ENCODE measurements around the gene FES.
"Not testable (repeated sequence)": the region's sequence is repeated elsewhere in the genome, so short reads cannot be mapped to it uniquely, and the experiment has no call there.

GRCh38 chr15:90909449-90909848 lies 25.1 kb downstream of the FES start:
- not testable (repeated sequence) for TF ChIP-seq CTCF (IDR thresholded peaks at IDR 0.05); RAD21 (IDR thresholded peaks at IDR 0.05; ENCODE audit: low read length); POLR2AphosphoS5 (IDR thresholded peaks at IDR 0.05; ENCODE audit: low read depth, low read length); EZH2phosphoT487 (IDR thresholded peaks at IDR 0.05; ENCODE audit: borderline replicate concordance, low read depth); TCF12 (IDR thresholded peaks at IDR 0.05); SMC3 (IDR thresholded peaks at IDR 0.05; ENCODE audit: low read depth, low read length); CHD2 (IDR thresholded peaks at IDR 0.05; ENCODE audit: low read length, partially characterized antibody); RFX5 (IDR thresholded peaks at IDR 0.05; ENCODE audit: low read length); NRF1 (IDR thresholded peaks at IDR 0.05; ENCODE audit: low read depth, low read length)
- TF ChIP-seq, protein P1, sequence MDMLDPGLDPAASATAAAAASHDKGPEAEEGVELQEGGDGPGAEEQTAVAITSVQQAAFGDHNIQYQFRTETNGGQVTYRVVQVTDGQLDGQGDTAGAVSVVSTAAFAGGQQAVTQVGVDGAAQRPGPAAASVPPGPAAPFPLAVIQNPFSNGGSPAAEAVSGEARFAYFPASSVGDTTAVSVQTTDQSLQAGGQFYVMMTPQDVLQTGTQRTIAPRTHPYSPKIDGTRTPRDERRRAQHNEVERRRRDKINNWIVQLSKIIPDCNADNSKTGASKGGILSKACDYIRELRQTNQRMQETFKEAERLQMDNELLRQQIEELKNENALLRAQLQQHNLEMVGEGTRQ (IDR thresholded peaks at IDR 0.05; ENCODE audit: borderline replicate concordance, low read depth, low read length), result not testable (repeated sequence)
- TF ChIP-seq, protein P2, sequence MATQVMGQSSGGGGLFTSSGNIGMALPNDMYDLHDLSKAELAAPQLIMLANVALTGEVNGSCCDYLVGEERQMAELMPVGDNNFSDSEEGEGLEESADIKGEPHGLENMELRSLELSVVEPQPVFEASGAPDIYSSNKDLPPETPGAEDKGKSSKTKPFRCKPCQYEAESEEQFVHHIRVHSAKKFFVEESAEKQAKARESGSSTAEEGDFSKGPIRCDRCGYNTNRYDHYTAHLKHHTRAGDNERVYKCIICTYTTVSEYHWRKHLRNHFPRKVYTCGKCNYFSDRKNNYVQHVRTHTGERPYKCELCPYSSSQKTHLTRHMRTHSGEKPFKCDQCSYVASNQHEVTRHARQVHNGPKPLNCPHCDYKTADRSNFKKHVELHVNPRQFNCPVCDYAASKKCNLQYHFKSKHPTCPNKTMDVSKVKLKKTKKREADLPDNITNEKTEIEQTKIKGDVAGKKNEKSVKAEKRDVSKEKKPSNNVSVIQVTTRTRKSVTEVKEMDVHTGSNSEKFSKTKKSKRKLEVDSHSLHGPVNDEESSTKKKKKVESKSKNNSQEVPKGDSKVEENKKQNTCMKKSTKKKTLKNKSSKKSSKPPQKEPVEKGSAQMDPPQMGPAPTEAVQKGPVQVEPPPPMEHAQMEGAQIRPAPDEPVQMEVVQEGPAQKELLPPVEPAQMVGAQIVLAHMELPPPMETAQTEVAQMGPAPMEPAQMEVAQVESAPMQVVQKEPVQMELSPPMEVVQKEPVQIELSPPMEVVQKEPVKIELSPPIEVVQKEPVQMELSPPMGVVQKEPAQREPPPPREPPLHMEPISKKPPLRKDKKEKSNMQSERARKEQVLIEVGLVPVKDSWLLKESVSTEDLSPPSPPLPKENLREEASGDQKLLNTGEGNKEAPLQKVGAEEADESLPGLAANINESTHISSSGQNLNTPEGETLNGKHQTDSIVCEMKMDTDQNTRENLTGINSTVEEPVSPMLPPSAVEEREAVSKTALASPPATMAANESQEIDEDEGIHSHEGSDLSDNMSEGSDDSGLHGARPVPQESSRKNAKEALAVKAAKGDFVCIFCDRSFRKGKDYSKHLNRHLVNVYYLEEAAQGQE (IDR thresholded peaks at IDR 0.05; ENCODE audit: low read depth, low read length), result not testable (repeated sequence)
- TF ChIP-seq, protein P3, sequence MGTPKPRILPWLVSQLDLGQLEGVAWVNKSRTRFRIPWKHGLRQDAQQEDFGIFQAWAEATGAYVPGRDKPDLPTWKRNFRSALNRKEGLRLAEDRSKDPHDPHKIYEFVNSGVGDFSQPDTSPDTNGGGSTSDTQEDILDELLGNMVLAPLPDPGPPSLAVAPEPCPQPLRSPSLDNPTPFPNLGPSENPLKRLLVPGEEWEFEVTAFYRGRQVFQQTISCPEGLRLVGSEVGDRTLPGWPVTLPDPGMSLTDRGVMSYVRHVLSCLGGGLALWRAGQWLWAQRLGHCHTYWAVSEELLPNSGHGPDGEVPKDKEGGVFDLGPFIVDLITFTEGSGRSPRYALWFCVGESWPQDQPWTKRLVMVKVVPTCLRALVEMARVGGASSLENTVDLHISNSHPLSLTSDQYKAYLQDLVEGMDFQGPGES (IDR thresholded peaks at IDR 0.05; ENCODE audit: low read depth, low read length), result not testable (repeated sequence)
- TF ChIP-seq, protein P4, sequence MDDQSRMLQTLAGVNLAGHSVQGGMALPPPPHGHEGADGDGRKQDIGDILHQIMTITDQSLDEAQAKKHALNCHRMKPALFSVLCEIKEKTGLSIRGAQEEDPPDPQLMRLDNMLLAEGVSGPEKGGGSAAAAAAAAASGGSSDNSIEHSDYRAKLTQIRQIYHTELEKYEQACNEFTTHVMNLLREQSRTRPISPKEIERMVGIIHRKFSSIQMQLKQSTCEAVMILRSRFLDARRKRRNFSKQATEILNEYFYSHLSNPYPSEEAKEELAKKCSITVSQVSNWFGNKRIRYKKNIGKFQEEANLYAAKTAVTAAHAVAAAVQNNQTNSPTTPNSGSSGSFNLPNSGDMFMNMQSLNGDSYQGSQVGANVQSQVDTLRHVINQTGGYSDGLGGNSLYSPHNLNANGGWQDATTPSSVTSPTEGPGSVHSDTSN (IDR thresholded peaks at IDR 0.05), result not testable (repeated sequence)
